SH-SY5Y (cell line): ENCODE measurements around the gene FBXO5.

ENCODE experiments used
- GATA2 ChIP-seq: IDR thresholded peaks from 2 replicates; pipeline ENCODE4 v1.6.1; 2011; ENCODE audit warnings: mild to moderate bottlenecking, low read depth, low read length
- GATA3 ChIP-seq: IDR thresholded peaks from 2 replicates; pipeline ENCODE4 v1.6.1; 2011; ENCODE audit warnings: low read depth, mild to moderate bottlenecking, low read length, moderate library complexity

DNA sequence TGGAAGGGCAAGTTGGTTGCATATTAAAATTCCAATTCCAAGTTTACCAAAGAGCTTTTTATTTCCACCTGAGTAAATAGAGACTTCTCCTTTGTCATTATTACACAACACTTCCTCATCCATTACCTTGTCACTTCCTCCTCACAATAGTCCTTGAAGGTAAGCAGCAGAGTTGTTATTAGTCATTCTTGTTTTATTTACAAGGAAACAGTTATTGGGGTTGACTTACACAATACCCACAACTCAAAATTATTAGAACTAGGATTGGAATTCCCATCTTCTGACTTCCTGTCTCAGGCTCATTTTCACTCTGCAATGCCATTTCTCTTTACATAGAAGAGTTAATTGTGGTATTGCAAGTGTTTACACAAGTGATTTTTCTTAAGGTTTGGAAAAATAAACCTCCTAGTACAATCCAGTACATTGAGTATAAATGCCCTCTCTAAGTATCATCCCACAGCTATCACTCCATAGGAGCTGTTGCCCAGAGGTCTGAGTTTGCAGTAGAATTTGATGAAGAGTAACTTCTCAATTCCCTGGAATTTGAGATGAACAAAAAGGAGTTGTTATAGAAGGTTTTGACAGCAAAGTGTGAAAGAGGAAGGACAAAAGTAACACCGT, 48.6 kb upstream of the FBXO5 start:
- TF ChIP-seq GATA2 (no peak), GATA3 (no peak)
